HEK293 (cell line): ENCODE data around the gene PES1.

ENCODE experiments used
- BCL11B ChIP-seq: fragments of 450-650 bp; formaldehyde crosslinking; IDR thresholded peaks from 2 replicates; pipeline ENCODE4 v1.5.1; 2016; ENCODE audit warnings: low read depth, missing biosample characterization, missing genetic modification characterization
- KLF16 ChIP-seq: fragments of 450-650 bp; formaldehyde crosslinking; IDR thresholded peaks from 2 replicates; pipeline ENCODE4 v1.5.1; 2017; ENCODE audit warnings: missing biosample characterization, missing genetic modification characterization
- KLF17 ChIP-seq: fragments of 450-650 bp; formaldehyde crosslinking; IDR thresholded peaks from 2 replicates; pipeline ENCODE4 v1.5.1; 2016; ENCODE audit warnings: missing biosample characterization, missing genetic modification characterization
- MYNN ChIP-seq: fragments of 450-650 bp; formaldehyde crosslinking; IDR thresholded peaks from 2 replicates; pipeline ENCODE4 v1.5.1; 2016; ENCODE audit warnings: missing biosample characterization, missing genetic modification characterization, borderline replicate concordance
- PRDM1 ChIP-seq: fragments of 450-650 bp; formaldehyde crosslinking; IDR thresholded peaks from 2 replicates; pipeline ENCODE4; 2016; ENCODE audit warnings: missing biosample characterization, missing genetic modification characterization
- SP7 ChIP-seq: fragments of 450-650 bp; formaldehyde crosslinking; IDR thresholded peaks from 2 replicates; pipeline ENCODE4 v1.5.1; 2016; ENCODE audit warnings: missing biosample characterization, missing genetic modification characterization
- YY2 ChIP-seq: fragments of 450-650 bp; formaldehyde crosslinking; IDR thresholded peaks from 2 replicates; pipeline ENCODE4 v1.5.1; 2016; ENCODE audit warnings: missing biosample characterization, missing genetic modification characterization
- ZBTB17 ChIP-seq: fragments of 450-650 bp; formaldehyde crosslinking; IDR thresholded peaks from 2 replicates; pipeline ENCODE4 v1.5.1; 2016; ENCODE audit warnings: missing biosample characterization, missing genetic modification characterization
- ZBTB48 ChIP-seq: fragments of 450-650 bp; formaldehyde crosslinking; IDR thresholded peaks from 2 replicates; pipeline ENCODE4 v1.5.1; 2016; ENCODE audit warnings: missing biosample characterization, missing genetic modification characterization
- ZBTB49 ChIP-seq: fragments of 450-650 bp; formaldehyde crosslinking; IDR thresholded peaks from 2 replicates; pipeline ENCODE4 v1.5.1; 2016; ENCODE audit warnings: missing biosample characterization, missing genetic modification characterization, low read depth
- ZBTB6 ChIP-seq: fragments of 450-650 bp; formaldehyde crosslinking; IDR thresholded peaks from 2 replicates; pipeline ENCODE4 v1.5.1; 2017; ENCODE audit warnings: missing biosample characterization, missing genetic modification characterization
- ZNF19 ChIP-seq: fragments of 450-650 bp; formaldehyde crosslinking; IDR thresholded peaks from 2 replicates; pipeline ENCODE4; 2016; ENCODE audit warnings: missing biosample characterization, missing genetic modification characterization, low read depth
- ZNF2 ChIP-seq: fragments of 450-650 bp; formaldehyde crosslinking; IDR thresholded peaks from 2 replicates; pipeline ENCODE4 v1.5.1; 2016; ENCODE audit warnings: missing biosample characterization, missing genetic modification characterization
- ZNF214 ChIP-seq: fragments of 450-650 bp; formaldehyde crosslinking; IDR thresholded peaks from 2 replicates; pipeline ENCODE4 v1.5.1; 2017; ENCODE audit warnings: missing biosample characterization, mild to moderate bottlenecking, missing genetic modification characterization, borderline replicate concordance
- ZNF354C ChIP-seq: fragments of 450-650 bp; formaldehyde crosslinking; IDR thresholded peaks from 2 replicates; pipeline ENCODE4 v1.5.1; 2016; ENCODE audit warnings: missing biosample characterization, missing genetic modification characterization, low read depth, borderline replicate concordance
- ZNF404 ChIP-seq: fragments of 450-650 bp; formaldehyde crosslinking; IDR thresholded peaks from 2 replicates; pipeline ENCODE4 v1.5.1; 2017; ENCODE audit warnings: missing biosample characterization, missing genetic modification characterization
- ZNF473 ChIP-seq: fragments of 450-650 bp; formaldehyde crosslinking; IDR thresholded peaks from 2 replicates; pipeline ENCODE4 v1.5.1; 2017; ENCODE audit warnings: missing biosample characterization, missing genetic modification characterization
- ZNF513 ChIP-seq: fragments of 450-650 bp; IDR thresholded peaks from 2 replicates; pipeline ENCODE4 v1.5.1; 2018; ENCODE audit warnings: missing biosample characterization, missing genetic modification characterization
- ZNF544 ChIP-seq: fragments of 450-650 bp; formaldehyde crosslinking; IDR thresholded peaks from 2 replicates; pipeline ENCODE4 v1.5.0; 2017; ENCODE audit warnings: missing biosample characterization, missing genetic modification characterization
- ZNF600 ChIP-seq: fragments of 450-650 bp; formaldehyde crosslinking; IDR thresholded peaks from 2 replicates; pipeline ENCODE4 v1.5.1; 2016; ENCODE audit warnings: missing biosample characterization, missing genetic modification characterization
- ZNF776 ChIP-seq: fragments of 450-650 bp; formaldehyde crosslinking; IDR thresholded peaks from 2 replicates; pipeline ENCODE4 v1.5.0; 2017; ENCODE audit warnings: missing biosample characterization, missing genetic modification characterization, borderline replicate concordance
- ZSCAN16 ChIP-seq: fragments of 450-650 bp; formaldehyde crosslinking; IDR thresholded peaks from 2 replicates; pipeline ENCODE4 v1.5.1; 2016; ENCODE audit warnings: missing biosample characterization, missing genetic modification characterization
- ZSCAN30 ChIP-seq: fragments of 450-650 bp; IDR thresholded peaks from 2 replicates; pipeline ENCODE4 v1.5.1; 2018; ENCODE audit warnings: missing biosample characterization, mild to moderate bottlenecking, missing genetic modification characterization, moderate library complexity
- TF ChIP-seq, protein P1 (sequence below): fragments of 450-650 bp; formaldehyde crosslinking; conservative IDR thresholded peaks from 2 replicates; pipeline ENCODE4 v1.5.1; 2016; ENCODE audit warnings: low read depth, missing biosample characterization, missing genetic modification characterization
- TF ChIP-seq, protein P2 (sequence below): fragments of 450-650 bp; formaldehyde crosslinking; IDR thresholded peaks from 2 replicates; pipeline ENCODE4 v1.5.1; 2016; ENCODE audit warnings: missing biosample characterization, missing genetic modification characterization
- TF ChIP-seq, protein P3 (sequence below): fragments of 450-650 bp; formaldehyde crosslinking; IDR thresholded peaks from 2 replicates; pipeline ENCODE4 v1.5.1; 2016; ENCODE audit warnings: missing biosample characterization, missing genetic modification characterization

Gene PES1

GRCh38 chr22:30591588-30592359, at the start of gene PES1 (continued):
- TF ChIP-seq, protein P1, sequence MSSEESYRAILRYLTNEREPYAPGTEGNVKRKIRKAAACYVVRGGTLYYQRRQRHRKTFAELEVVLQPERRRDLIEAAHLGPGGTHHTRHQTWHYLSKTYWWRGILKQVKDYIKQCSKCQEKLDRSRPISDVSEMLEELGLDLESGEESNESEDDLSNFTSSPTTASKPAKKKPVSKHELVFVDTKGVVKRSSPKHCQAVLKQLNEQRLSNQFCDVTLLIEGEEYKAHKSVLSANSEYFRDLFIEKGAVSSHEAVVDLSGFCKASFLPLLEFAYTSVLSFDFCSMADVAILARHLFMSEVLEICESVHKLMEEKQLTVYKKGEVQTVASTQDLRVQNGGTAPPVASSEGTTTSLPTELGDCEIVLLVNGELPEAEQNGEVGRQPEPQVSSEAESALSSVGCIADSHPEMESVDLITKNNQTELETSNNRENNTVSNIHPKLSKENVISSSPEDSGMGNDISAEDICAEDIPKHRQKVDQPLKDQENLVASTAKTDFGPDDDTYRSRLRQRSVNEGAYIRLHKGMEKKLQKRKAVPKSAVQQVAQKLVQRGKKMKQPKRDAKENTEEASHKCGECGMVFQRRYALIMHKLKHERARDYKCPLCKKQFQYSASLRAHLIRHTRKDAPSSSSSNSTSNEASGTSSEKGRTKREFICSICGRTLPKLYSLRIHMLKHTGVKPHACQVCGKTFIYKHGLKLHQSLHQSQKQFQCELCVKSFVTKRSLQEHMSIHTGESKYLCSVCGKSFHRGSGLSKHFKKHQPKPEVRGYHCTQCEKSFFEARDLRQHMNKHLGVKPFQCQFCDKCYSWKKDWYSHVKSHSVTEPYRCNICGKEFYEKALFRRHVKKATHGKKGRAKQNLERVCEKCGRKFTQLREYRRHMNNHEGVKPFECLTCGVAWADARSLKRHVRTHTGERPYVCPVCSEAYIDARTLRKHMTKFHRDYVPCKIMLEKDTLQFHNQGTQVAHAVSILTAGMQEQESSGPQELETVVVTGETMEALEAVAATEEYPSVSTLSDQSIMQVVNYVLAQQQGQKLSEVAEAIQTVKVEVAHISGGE (tag by site-specific recombination): 0 out of 2 replicates have a peak, but pooled peaks have one; percentile 28
- TF ChIP-seq PRDM1 (tag by site-specific recombination) (no peak), ZNF544 (no peak), ZNF600 (tag by site-specific recombination) (no peak), ZBTB17 (tag by site-specific recombination) (peak; percentile 89), ZNF404 (tag by site-specific recombination) (no peak), ZNF214 (tag by site-specific recombination) (no peak), BCL11B (tag by site-specific recombination) (no peak), YY2 (tag by site-specific recombination) (peak; percentile 74; the same call in 1 of the 2 replicates), ZNF473 (no peak), ZNF354C (tag by site-specific recombination) (no peak), SP7 (tag by site-specific recombination) (peak; percentile 86), ZNF776 (no peak), ZBTB49 (tag by site-specific recombination) (no peak), KLF17 (tag by site-specific recombination) (peak; percentile 70; the same call in 1 of the 2 replicates), ZBTB48 (tag by site-specific recombination) (0 out of 2 replicates have a peak, but pooled peaks have one; percentile 37), ZBTB6 (no peak; the same call in 1 of the 2 replicates), ZSCAN16 (no peak), ZNF19 (no peak), MYNN (peak; percentile 100), ZNF513 (tag by site-specific recombination) (no peak), ZNF2 (tag by site-specific recombination) (no peak), KLF16 (tag by site-specific recombination) (peak; percentile 31; the same call in 1 of the 2 replicates), ZSCAN30 (tag by site-specific recombination) (no peak)
- TF ChIP-seq, protein P2, sequence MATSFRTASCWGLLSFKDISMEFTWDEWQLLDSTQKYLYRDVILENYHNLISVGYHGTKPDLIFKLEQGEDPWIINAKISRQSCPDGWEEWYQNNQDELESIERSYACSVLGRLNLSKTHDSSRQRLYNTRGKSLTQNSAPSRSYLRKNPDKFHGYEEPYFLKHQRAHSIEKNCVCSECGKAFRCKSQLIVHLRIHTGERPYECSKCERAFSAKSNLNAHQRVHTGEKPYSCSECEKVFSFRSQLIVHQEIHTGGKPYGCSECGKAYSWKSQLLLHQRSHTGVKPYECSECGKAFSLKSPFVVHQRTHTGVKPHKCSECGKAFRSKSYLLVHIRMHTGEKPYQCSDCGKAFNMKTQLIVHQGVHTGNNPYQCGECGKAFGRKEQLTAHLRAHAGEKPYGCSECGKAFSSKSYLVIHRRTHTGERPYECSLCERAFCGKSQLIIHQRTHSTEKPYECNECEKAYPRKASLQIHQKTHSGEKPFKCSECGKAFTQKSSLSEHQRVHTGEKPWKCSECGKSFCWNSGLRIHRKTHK: no peak
- TF ChIP-seq, protein P3, sequence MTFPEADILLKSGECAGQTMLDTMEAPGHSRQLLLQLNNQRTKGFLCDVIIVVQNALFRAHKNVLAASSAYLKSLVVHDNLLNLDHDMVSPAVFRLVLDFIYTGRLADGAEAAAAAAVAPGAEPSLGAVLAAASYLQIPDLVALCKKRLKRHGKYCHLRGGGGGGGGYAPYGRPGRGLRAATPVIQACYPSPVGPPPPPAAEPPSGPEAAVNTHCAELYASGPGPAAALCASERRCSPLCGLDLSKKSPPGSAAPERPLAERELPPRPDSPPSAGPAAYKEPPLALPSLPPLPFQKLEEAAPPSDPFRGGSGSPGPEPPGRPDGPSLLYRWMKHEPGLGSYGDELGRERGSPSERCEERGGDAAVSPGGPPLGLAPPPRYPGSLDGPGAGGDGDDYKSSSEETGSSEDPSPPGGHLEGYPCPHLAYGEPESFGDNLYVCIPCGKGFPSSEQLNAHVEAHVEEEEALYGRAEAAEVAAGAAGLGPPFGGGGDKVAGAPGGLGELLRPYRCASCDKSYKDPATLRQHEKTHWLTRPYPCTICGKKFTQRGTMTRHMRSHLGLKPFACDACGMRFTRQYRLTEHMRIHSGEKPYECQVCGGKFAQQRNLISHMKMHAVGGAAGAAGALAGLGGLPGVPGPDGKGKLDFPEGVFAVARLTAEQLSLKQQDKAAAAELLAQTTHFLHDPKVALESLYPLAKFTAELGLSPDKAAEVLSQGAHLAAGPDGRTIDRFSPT (tag by site-specific recombination): no peak
